Stimulated activated CD4-positive, alpha-beta T cell treated with anti-CD3 and anti-CD28 coated beads, Interleukin-1b, Interleukin-23, amount 100 ng/mL, for 4 hours (primary cell): ENCODE measurements around the gene RBFOX1.

Experiments
- DNase-seq, 2 donors: peaks; one replicate each; pipeline ENCODE4 v3.0.0-alpha.2; 2020; ENCODE audit warnings: low read depth in 2 of 2

Gene RBFOX1

GRCh38 chr16:7372095-7372494 is 39.5 kb downstream of the RBFOX1 start:
- DNase-seq = no peak

GRCh38 chr16:7373776-7374175 is 41.1 kb downstream of the RBFOX1 start:
- DNase-seq = no peak

- no peak for DNase-seq
Measured at GRCh38 chr16:7374614-7375174, 42.0 kb downstream of the RBFOX1 start.

- DNase-seq = no peak
Measured at GRCh38 chr16:7376227-7376626, 43.6 kb downstream of the RBFOX1 start.

GRCh38 chr16:7377231-7377630 is 44.6 kb downstream of the RBFOX1 start:
- no peak for DNase-seq

- no peak for DNase-seq
Measured at GRCh38 chr16:7378024-7378695, 45.5 kb downstream of the RBFOX1 start.

GRCh38 chr16:7380441-7380840 is 47.8 kb downstream of the RBFOX1 start:
- no peak for DNase-seq

GRCh38 chr16:7380911-7381310 is 48.3 kb downstream of the RBFOX1 start:
- DNase-seq = no peak

GRCh38 chr16:7381671-7382070 is 49.0 kb downstream of the RBFOX1 start:
- DNase-seq = no peak

- DNase-seq = no peak
Measured at GRCh38 chr16:7382521-7382920, 49.9 kb downstream of the RBFOX1 start.

GRCh38 chr16:7390974-7391373 is 58.3 kb downstream of the RBFOX1 start:
- no peak for DNase-seq

- DNase-seq = no peak
Measured at GRCh38 chr16:7391694-7392093, 59.0 kb downstream of the RBFOX1 start.

- DNase-seq = no peak
Measured at GRCh38 chr16:7392206-7392605, 59.6 kb downstream of the RBFOX1 start.

GRCh38 chr16:7393680-7394079 is 61.0 kb downstream of the RBFOX1 start:
- no peak for DNase-seq

GRCh38 chr16:7394720-7395336 is 62.2 kb downstream of the RBFOX1 start:
- DNase-seq = no peak

GRCh38 chr16:7397901-7398300 is 65.3 kb downstream of the RBFOX1 start:
- no peak for DNase-seq

- DNase-seq = no peak
Measured at GRCh38 chr16:7398536-7398935, 65.9 kb downstream of the RBFOX1 start.

- no peak for DNase-seq
Measured at GRCh38 chr16:7399296-7399695, 66.7 kb downstream of the RBFOX1 start.

GRCh38 chr16:7400117-7400890 is 67.7 kb downstream of the RBFOX1 start:
- no peak for DNase-seq

GRCh38 chr16:7404217-7404616 is 71.6 kb downstream of the RBFOX1 start:
- no peak for DNase-seq

GRCh38 chr16:7405166-7405565 is 72.5 kb downstream of the RBFOX1 start:
- DNase-seq = no peak

- no peak for DNase-seq
Measured at GRCh38 chr16:7408700-7409365, 76.2 kb downstream of the RBFOX1 start.
